Type B pancreatic cell (in vitro differentiated cells): Measurements from ENCODE around the gene FILIP1. TPM values are rescaled to one million over a fixed set of nuclear protein-coding genes. Genes with fewer than 3 reads are reported as not detected.
A peak's percentile ranks its signal among the peaks of the same experiment; 100 is the strongest.

Source experiments
- DNase-seq: peaks from one replicate; pipeline ENCODE4 v3.0.0; 2021; ENCODE audit warnings: mixed read lengths; ENCODE audit not compliant: unreplicated experiment; ENCODE audit errors: extremely low spot score
- H3K27ac Mint-ChIP-seq: 2 replicates; pipeline ENCODE4 v1.8.0; 2021; ENCODE audit warnings: mild to moderate bottlenecking, mixed read lengths
- H3K27me3 Mint-ChIP-seq: 2 replicates; pipeline ENCODE4 v1.8.0; 2021; ENCODE audit warnings: mixed read lengths
- H3K36me3 Mint-ChIP-seq: 2 replicates; pipeline ENCODE4 v1.8.0; 2021; ENCODE audit warnings: mixed read lengths
- H3K4me1 Mint-ChIP-seq: one replicate; pipeline ENCODE4 v1.8.0; 2021; ENCODE audit warnings: mixed read lengths; ENCODE audit not compliant: unreplicated experiment
- H3K4me3 Mint-ChIP-seq: 2 replicates; pipeline ENCODE4 v1.8.0; 2021; ENCODE audit warnings: mild to moderate bottlenecking, mixed read lengths
- H3K9me3 Mint-ChIP-seq: 2 replicates; pipeline ENCODE4 v1.8.0; 2021; ENCODE audit warnings: mixed read lengths
- CTCF ChIP-seq: fragments of 200-600 bp; sonication (generic); conservative IDR thresholded peaks from 2 replicates; pipeline ENCODE4 v1.5.0; 2021; ENCODE audit warnings: antibody characterized with exemption, mild to moderate bottlenecking
- total RNA-seq: library from RNA; stranded (reverse); gene quantifications from 2 replicates; pipeline ENCODE4 v1.2.1, GENCODE V29; 2021; ENCODE audit warnings: low replicate concordance

FILIP1 gene
- total RNA-seq, 1 donor from 2014 or later: 5.0 TPM

- DNase-seq: no peak
- H3K27ac Mint-ChIP-seq: peak overlapping the region; percentile 21
- H3K36me3 Mint-ChIP-seq: no peaks in the 10 kb centered on the region
- peaks cover 34% of the 10 kb centered on the region for H3K4me1 Mint-ChIP-seq
- no peaks in the 10 kb centered on the region for H3K27me3 Mint-ChIP-seq
- H3K9me3 Mint-ChIP-seq: no peaks in the 10 kb centered on the region
- H3K4me3 Mint-ChIP-seq: no peak overlapping the region
- TF ChIP-seq CTCF: no peak
Observed at GRCh38 chr6:75351570-75351969, 142.0 kb downstream of the FILIP1 start.

- Mint-ChIP-seq H3K9me3 (no peaks in the 10 kb centered on the region), H3K4me3 (peak overlapping the region; percentile 67), H3K4me1 (peaks cover 34% of the 10 kb centered on the region), H3K27me3 (no peaks in the 10 kb centered on the region), H3K27ac (no peak overlapping the region), H3K36me3 (no peaks in the 10 kb centered on the region)
- no peak for DNase-seq
- TF ChIP-seq CTCF: no peak
Observed at GRCh38 chr6:75350808-75351207, 142.8 kb downstream of the FILIP1 start.

- Mint-ChIP-seq H3K4me3 (peak overlapping the region; percentile 84), H3K36me3 (no peaks in the 10 kb centered on the region), H3K27ac (peak overlapping the region; percentile 16), H3K4me1 (peaks cover 34% of the 10 kb centered on the region), H3K9me3 (no peaks in the 10 kb centered on the region), H3K27me3 (no peaks in the 10 kb centered on the region)
- no peak for TF ChIP-seq CTCF
- no peak for DNase-seq
Observed at GRCh38 chr6:75350156-75350555, 143.4 kb downstream of the FILIP1 start.

- peak; percentile 49 for TF ChIP-seq CTCF
- Mint-ChIP-seq H3K9me3 (no peaks in the 10 kb centered on the region), H3K4me3 (peak overlapping the region; percentile 84), H3K27me3 (no peaks in the 10 kb centered on the region), H3K36me3 (no peaks in the 10 kb centered on the region), H3K27ac (peak overlapping the region; percentile 59), H3K4me1 (peaks cover 34% of the 10 kb centered on the region)
- DNase-seq: peak; percentile 72
Observed at GRCh38 chr6:75349262-75349984, 144.2 kb downstream of the FILIP1 start.

- Mint-ChIP-seq H3K27me3 (no peaks in the 10 kb centered on the region), H3K4me1 (peaks cover 34% of the 10 kb centered on the region), H3K4me3 (peak overlapping the region; percentile 84), H3K27ac (peak overlapping the region; percentile 59), H3K9me3 (no peaks in the 10 kb centered on the region), H3K36me3 (no peaks in the 10 kb centered on the region)
- no peak for TF ChIP-seq CTCF
- no peak for DNase-seq
Observed at GRCh38 chr6:75348882-75349261, 144.7 kb downstream of the FILIP1 start.
